Gastroesophageal sphincter (tissue), 3 donors: Measurements from ENCODE around the gene C1QB.

Experiments used
- EP300 ChIP-seq: sonication (generic); formaldehyde crosslinking; IDR thresholded peaks from one replicate; pipeline ENCODE4 v1.6.1; 2017; ENCODE audit warnings: antibody characterized with exemption, mild to moderate bottlenecking
- TF ChIP-seq, protein P1 (sequence below), 4 experiments: fragments of 200-600 bp in 2 of 4; fragments of 450-650 bp in 2 of 4; sonication (generic) in 1 of 4; IDR thresholded peaks; one replicate each; pipeline ENCODE4 v1.5.1; 2017 to 2019; ENCODE audit warnings: antibody characterized with exemption in 4 of 4, mild to moderate bottlenecking in 2 of 4, moderate library complexity in 2 of 4

DNA sequence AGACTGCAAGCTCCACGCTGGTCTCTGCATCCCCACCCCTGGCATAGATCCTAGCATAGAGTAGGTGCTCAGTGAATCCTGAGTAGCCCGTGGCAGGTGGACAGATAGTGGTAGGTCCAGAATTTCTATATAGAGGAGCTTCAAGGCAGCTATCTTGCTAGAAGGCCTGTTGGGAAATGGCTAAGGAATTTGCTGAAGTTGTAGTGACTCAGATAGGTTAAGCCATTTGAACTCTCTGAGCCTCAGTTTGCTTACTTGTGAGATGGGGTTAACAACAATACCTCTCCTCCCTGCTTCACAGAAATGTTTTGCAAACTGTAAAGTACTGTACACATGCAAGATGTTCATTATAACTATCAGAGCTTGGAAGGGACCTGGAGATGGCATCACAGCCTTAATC lies 34.2 kb downstream of the C1QB start:
- TF ChIP-seq, protein P1, sequence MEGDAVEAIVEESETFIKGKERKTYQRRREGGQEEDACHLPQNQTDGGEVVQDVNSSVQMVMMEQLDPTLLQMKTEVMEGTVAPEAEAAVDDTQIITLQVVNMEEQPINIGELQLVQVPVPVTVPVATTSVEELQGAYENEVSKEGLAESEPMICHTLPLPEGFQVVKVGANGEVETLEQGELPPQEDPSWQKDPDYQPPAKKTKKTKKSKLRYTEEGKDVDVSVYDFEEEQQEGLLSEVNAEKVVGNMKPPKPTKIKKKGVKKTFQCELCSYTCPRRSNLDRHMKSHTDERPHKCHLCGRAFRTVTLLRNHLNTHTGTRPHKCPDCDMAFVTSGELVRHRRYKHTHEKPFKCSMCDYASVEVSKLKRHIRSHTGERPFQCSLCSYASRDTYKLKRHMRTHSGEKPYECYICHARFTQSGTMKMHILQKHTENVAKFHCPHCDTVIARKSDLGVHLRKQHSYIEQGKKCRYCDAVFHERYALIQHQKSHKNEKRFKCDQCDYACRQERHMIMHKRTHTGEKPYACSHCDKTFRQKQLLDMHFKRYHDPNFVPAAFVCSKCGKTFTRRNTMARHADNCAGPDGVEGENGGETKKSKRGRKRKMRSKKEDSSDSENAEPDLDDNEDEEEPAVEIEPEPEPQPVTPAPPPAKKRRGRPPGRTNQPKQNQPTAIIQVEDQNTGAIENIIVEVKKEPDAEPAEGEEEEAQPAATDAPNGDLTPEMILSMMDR (IDR thresholded peaks at IDR 0.05) = no peak
- no peak for TF ChIP-seq EP300
